H9 (cell line): ENCODE results near the gene MED25. TPM values are rescaled to one million over a fixed set of nuclear protein-coding genes. Genes with fewer than 3 reads are reported as not detected.

Experiments used
- DNase-seq: peaks from one replicate; pipeline ENCODE4 v3.0.0-alpha.2; 2017
- H2AFZ ChIP-seq: one replicate; pipeline ENCODE4 v1.6.1; 2013; ENCODE audit warnings: mild to moderate bottlenecking, low read length, control low read depth, moderate library complexity
- H2AK5ac ChIP-seq: 2 replicates; pipeline ENCODE4 v1.6.1; 2013; ENCODE audit warnings: low read length, control low read depth, mixed read lengths; ENCODE audit not compliant: insufficient read length
- H2BK120ac ChIP-seq: one replicate; pipeline ENCODE4 v1.6.1; 2013; ENCODE audit warnings: low read depth, mild to moderate bottlenecking, low read length, control low read depth, inconsistent platforms; ENCODE audit not compliant: poor library complexity, severe bottlenecking
- H2BK12ac ChIP-seq: 2 replicates; pipeline ENCODE4 v1.6.1; 2013; ENCODE audit warnings: low read length, control low read depth, mixed read lengths, low read depth; ENCODE audit not compliant: insufficient read length
- H2BK15ac ChIP-seq: 2 replicates; pipeline ENCODE4 v1.6.1; 2013; ENCODE audit warnings: low read depth, low read length, control low read depth
- H2BK20ac ChIP-seq: one replicate; pipeline ENCODE4 v1.6.1; 2013; ENCODE audit warnings: low read depth, mild to moderate bottlenecking, low read length, control low read depth, inconsistent platforms; ENCODE audit not compliant: poor library complexity, severe bottlenecking
- H2BK5ac ChIP-seq: 2 replicates; pipeline ENCODE4 v1.6.1; 2013; ENCODE audit warnings: low read length, control low read depth, mixed read lengths; ENCODE audit not compliant: insufficient read length
- H3K14ac ChIP-seq: 2 replicates; pipeline ENCODE4 v1.6.1; 2013; ENCODE audit warnings: low read length, control low read depth; ENCODE audit not compliant: insufficient read depth
- H3K18ac ChIP-seq: 2 replicates; pipeline ENCODE4 v1.6.1; 2013; ENCODE audit warnings: low read depth, mild to moderate bottlenecking, mixed read lengths, low read length, control low read depth; ENCODE audit not compliant: insufficient read length
- H3K23ac ChIP-seq: 2 replicates; pipeline ENCODE4 v1.6.1; 2013; ENCODE audit warnings: low read length, control low read depth, mixed read lengths, low read depth; ENCODE audit not compliant: insufficient read length
- H3K23me2 ChIP-seq: 2 replicates; pipeline ENCODE4 v1.6.1; 2013; ENCODE audit warnings: low read depth, mild to moderate bottlenecking, mixed read lengths, low read length, control low read depth; ENCODE audit not compliant: insufficient read length, poor library complexity, severe bottlenecking
- H3K27ac ChIP-seq: 2 replicates; pipeline ENCODE4 v1.5.1; 2013; ENCODE audit warnings: low read length, control low read depth, mixed read lengths, low read depth; ENCODE audit not compliant: insufficient read length
- H3K27me3 ChIP-seq: 2 replicates; pipeline ENCODE4 v1.6.1; 2013; ENCODE audit warnings: low read length, control low read depth, inconsistent platforms; ENCODE audit not compliant: insufficient read depth
- H3K4ac ChIP-seq: 2 replicates; pipeline ENCODE4 v1.6.1; 2013; ENCODE audit warnings: low read depth, mild to moderate bottlenecking, control low read depth, inconsistent platforms, low read length, moderate library complexity
- H3K4me1 ChIP-seq: 2 replicates; pipeline ENCODE4 v1.6.1; 2013; ENCODE audit warnings: low read length, control low read depth, inconsistent platforms; ENCODE audit not compliant: insufficient read depth
- H3K4me2 ChIP-seq: 2 replicates; pipeline ENCODE4 v1.6.1; 2013; ENCODE audit warnings: low read length, control low read depth, mixed read lengths; ENCODE audit not compliant: insufficient read length, insufficient read depth
- H3K56ac ChIP-seq: 2 replicates; pipeline ENCODE4 v1.6.1; 2013; ENCODE audit warnings: low read depth, mild to moderate bottlenecking, mixed read lengths, low read length, control low read depth; ENCODE audit not compliant: insufficient read length
- H3K79me1 ChIP-seq: 2 replicates; pipeline ENCODE4 v1.6.1; 2013; ENCODE audit warnings: low read depth, mild to moderate bottlenecking, moderate library complexity, low read length, control low read depth, inconsistent platforms; ENCODE audit not compliant: insufficient read depth, poor library complexity, severe bottlenecking
- H3K79me2 ChIP-seq: 2 replicates; pipeline ENCODE4 v1.6.1; 2013; ENCODE audit warnings: low read length, control low read depth, inconsistent platforms; ENCODE audit not compliant: insufficient read depth
- H3K9ac ChIP-seq: 2 replicates; pipeline ENCODE4 v1.6.1; 2013; ENCODE audit warnings: low read length, control low read depth, mixed read lengths; ENCODE audit not compliant: insufficient read length; ENCODE audit errors: extremely low read depth
- H3K9me3 ChIP-seq: one replicate; pipeline ENCODE4 v1.6.1; 2013; ENCODE audit warnings: low read depth, low read length, inconsistent platforms; ENCODE audit not compliant: control insufficient read depth
- H3T11ph ChIP-seq: one replicate; pipeline ENCODE4 v1.6.1; 2013; ENCODE audit warnings: mild to moderate bottlenecking, low read length, control low read depth, inconsistent platforms
- H4K20me1 ChIP-seq: one replicate; pipeline ENCODE4 v1.6.1; 2013; ENCODE audit not compliant: control insufficient read depth, insufficient read length, insufficient read depth
- H4K5ac ChIP-seq: 2 replicates; pipeline ENCODE4 v1.6.1; 2013; ENCODE audit warnings: low read depth, mild to moderate bottlenecking, mixed read lengths, low read length, control low read depth; ENCODE audit not compliant: insufficient read length
- H4K8ac ChIP-seq: replicated peaks from 2 replicates; pipeline ENCODE4 v1.6.1; 2013; ENCODE audit warnings: low read length, control low read depth, mixed read lengths, low read depth; ENCODE audit not compliant: insufficient read length
- H4K91ac ChIP-seq: 2 replicates; pipeline ENCODE4 v1.6.1; 2013; ENCODE audit warnings: low read depth, mild to moderate bottlenecking, moderate library complexity, mixed read lengths, low read length, control low read depth; ENCODE audit not compliant: insufficient read length
- H3K27ac Mint-ChIP-seq, 3 experiments: 2 replicates in 2 of 3; 3 replicates in 1 of 3; pipeline ENCODE4 v1.8.0; 2020 to 2021; ENCODE audit warnings: mixed read lengths in 3 of 3, mild to moderate bottlenecking in 1 of 3, moderate library complexity in 1 of 3
- H3K27me3 Mint-ChIP-seq: 2 replicates; pipeline ENCODE4 v1.8.0; 2021; ENCODE audit warnings: low read depth, mild to moderate bottlenecking, moderate library complexity, mixed read lengths
- H3K36me3 Mint-ChIP-seq, 3 experiments: 2 replicates in 2 of 3; 3 replicates in 1 of 3; pipeline ENCODE4 v1.8.0; 2020 to 2021; ENCODE audit warnings: low read depth in 3 of 3, mixed read lengths in 3 of 3; ENCODE audit not compliant: insufficient read depth in 1 of 3
- H3K4me1 Mint-ChIP-seq, 2 experiments: 2 replicates each; pipeline ENCODE4 v1.8.0; 2020; ENCODE audit warnings: mixed read lengths in 2 of 2
- H3K4me3 Mint-ChIP-seq, 2 experiments: 2 replicates in 1 of 2; 3 replicates in 1 of 2; pipeline ENCODE4 v1.8.0; 2020 to 2021; ENCODE audit warnings: mild to moderate bottlenecking in 2 of 2, mixed read lengths in 2 of 2, moderate library complexity in 1 of 2
- H3K9me3 Mint-ChIP-seq, 2 experiments: 2 replicates in 1 of 2; 3 replicates in 1 of 2; pipeline ENCODE4 v1.8.0; 2020; ENCODE audit warnings: mild to moderate bottlenecking in 2 of 2, mixed read lengths in 2 of 2, moderate library complexity in 1 of 2
- CTCF ChIP-seq: fragments of 200-600 bp; sonication (generic); conservative IDR thresholded peaks from 3 replicates; pipeline ENCODE4 v1.8.0; 2021; ENCODE audit warnings: antibody characterized with exemption, mild to moderate bottlenecking
- WGBS: extraction: QIAGEN DNeasy Blood & Tissue Kit; methylation state at CpG from one replicate; pipeline ENCODE4 v1.1.7; 2013; ENCODE audit warnings: missing lambda C conversion rate, low lambda C conversion rate, mixed read lengths; ENCODE audit not compliant: insufficient read length; ENCODE audit errors: extremely low coverage; 5-methylcytosine and 5-hydroxymethylcytosine counted together
- total RNA-seq: library from RNA; stranded (reverse); gene quantifications from 2 replicates; pipeline ENCODE4 v1.2.1, GENCODE V29; 2021

Gene MED25
- total RNA-seq, 1 experiment from 2014 or later, result 77.5 TPM

- Mint-ChIP-seq H3K36me3 (peaks cover 17 to 74% (median 63%) of the 10 kb centered on the region in 3 experiments), H3K9me3 (peaks cover 0 to 3% of the 10 kb centered on the region in 2 experiments; a peak in 1 of 5 replicates), H3K4me3 (no peak overlapping the region; a peak in 1 of 5 replicates), H3K27ac (peak overlapping the region in 1 of 3 experiments; percentile 80; a peak in 2 of 7 replicates), H3K27me3 (peaks cover 3% of the 10 kb centered on the region), H3K4me1 (peaks cover 10 to 21% of the 10 kb centered on the region in 2 experiments)
- no peaks in the 10 kb centered on the region for H3K4me1 ChIP-seq
- H3K79me1 ChIP-seq, result peaks cover 5% of the 10 kb centered on the region
- H3K4ac ChIP-seq, result no peak overlapping the region
- H3K23me2 ChIP-seq, result no peaks in the 10 kb centered on the region
- H2AK5ac ChIP-seq, result no peak overlapping the region
- H3K23ac ChIP-seq, result no peak overlapping the region
- H2AFZ ChIP-seq, result no peak overlapping the region
- H3K9me3 ChIP-seq, result no peaks in the 10 kb centered on the region
- H4K8ac ChIP-seq, result no peak overlapping the region
- H2BK15ac ChIP-seq, result no peak overlapping the region
- H3K4me2 ChIP-seq, result no peak overlapping the region
- H3K14ac ChIP-seq, result no peak overlapping the region
- no peak overlapping the region for H2BK20ac ChIP-seq
- H3K27ac ChIP-seq, result no peak overlapping the region
- peaks cover 2% of the 10 kb centered on the region; the same call in 1 of the 2 replicates for H3K79me2 ChIP-seq
- no peak overlapping the region for H3K56ac ChIP-seq
- no peak overlapping the region for H2BK12ac ChIP-seq
- H2BK120ac ChIP-seq, result no peak overlapping the region
- H3K27me3 ChIP-seq, result no peaks in the 10 kb centered on the region
- H3T11ph ChIP-seq, result no peak overlapping the region
- H4K5ac ChIP-seq, result no peak overlapping the region
- H4K91ac ChIP-seq, result no peak overlapping the region
- no peak for DNase-seq
- TF ChIP-seq CTCF, result no peak
- H2BK5ac ChIP-seq, result no peak overlapping the region
- no CpG with 5 or more reads among the region's 37 CpGs for WGBS
- H3K18ac ChIP-seq, result no peak overlapping the region
- H4K20me1 ChIP-seq, result peaks cover 3% of the 10 kb centered on the region
- H3K9ac ChIP-seq, result no peak overlapping the region
Observed at GRCh38 chr19:49858088-49858985, 40.2 kb downstream of the MED25 start.
